Inflammatory macrophage (primary cell): ENCODE data around the gene UAP1L1.
A peak's percentile ranks its signal among the peaks of the same experiment; 100 is the strongest.

Experiments used
- DNase-seq, 2 donors: peaks; one replicate each; pipeline ENCODE4 v3.0.0-alpha.2; 2020 to 2022

Gene UAP1L1

DNA sequence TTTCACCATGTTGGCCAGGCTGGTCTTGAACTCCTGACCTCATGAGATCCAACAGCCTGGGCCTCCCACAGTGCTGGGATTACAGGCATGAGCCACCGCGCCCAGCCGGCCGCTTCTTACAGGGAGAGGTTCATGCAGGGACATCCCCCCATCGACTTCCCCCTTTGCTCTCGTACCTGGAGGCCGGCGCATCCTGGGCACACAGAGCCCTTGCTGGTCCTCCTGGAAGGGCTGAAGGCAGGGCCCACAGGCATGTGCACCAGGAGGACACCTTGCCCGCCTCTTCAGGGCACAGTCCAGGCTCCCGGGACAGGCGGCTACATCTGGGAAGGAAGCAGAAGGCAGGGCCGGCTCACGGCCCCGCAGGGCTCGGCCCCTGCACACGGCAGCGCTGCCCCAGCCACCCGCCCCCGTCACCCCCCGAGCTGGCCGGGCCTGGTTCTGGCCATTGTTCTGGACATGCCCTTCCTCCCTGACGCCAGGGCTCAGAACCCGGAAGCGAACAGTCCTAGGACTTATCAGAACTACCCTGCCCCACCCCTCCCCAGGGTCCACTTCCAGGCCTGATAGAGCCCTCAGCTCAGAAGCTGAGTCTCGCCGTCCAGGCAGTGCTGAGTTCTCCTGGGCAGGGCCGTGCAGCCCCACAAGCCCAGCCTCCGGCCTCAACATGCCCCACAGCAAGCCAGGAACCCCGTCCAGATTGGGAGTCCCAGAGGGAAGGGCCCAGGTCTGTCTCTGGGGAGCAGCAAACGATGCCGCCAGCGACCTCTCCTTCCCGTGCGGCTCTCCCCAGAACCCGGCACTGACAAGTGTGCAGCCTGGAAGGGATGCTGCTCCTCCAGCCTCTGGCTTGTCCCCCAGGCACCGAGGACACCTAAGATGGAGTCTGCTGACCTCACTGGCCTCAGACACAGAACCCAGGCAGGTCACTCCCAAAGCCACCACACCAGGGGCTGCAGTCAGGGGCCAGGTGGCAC is 34.3 kb upstream of the UAP1L1 start:
- DNase-seq, result no peak

- DNase-seq, result no peak
These were observed 33.3 kb upstream of the UAP1L1 start for GRCh38 chr9:137044037-137044436.

DNA sequence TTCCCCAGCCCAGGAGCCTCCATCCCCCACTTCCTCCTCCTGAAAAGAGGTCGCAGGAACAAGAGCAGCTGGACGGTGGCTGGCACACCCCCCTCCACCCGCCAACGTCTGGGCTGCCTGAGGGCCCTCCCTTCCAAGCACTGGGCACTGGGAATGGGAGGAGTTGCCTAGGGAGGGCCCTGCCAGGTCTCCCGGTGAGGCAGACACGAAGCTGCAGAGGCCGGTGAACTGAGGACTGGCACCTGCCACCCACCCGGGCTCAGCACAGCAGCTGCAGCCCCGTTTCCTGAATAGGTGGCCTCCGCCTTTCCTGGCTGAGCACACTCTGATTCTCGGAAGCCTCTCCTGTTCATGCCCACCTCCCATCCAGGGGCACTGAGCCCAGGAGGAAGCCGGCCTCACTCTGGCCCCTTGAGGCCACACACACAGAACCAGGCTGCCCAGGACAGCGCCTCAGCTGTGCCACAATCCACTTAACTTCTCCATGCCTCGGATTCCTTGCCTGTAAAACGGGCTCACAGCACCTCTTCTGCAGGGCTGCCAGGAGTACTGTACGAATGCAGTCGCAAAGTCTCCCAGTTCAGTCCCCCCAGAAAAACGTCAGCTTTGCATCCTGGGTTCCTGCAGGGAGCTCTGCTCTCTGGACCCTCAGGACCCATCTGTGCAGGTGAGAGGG is 32.7 kb upstream of the UAP1L1 start:
- DNase-seq, result no peak

GRCh38 chr9:137045294-137046087 is 31.8 kb upstream of the UAP1L1 start:
- DNase-seq, result no peak

GRCh38 chr9:137046088-137046787 is 31.1 kb upstream of the UAP1L1 start, which contains the start of gene NPDC1:
Gene NPDC1, minus strand, starts transcription at chr9:137046177. Its CDS starts 188 bp downstream, at chr9:137045989.
- DNase-seq, result peak; percentile 61 to 76

- no peak for DNase-seq
These were observed 28.4 kb upstream of the UAP1L1 start for GRCh38 chr9:137048655-137049543.

DNA sequence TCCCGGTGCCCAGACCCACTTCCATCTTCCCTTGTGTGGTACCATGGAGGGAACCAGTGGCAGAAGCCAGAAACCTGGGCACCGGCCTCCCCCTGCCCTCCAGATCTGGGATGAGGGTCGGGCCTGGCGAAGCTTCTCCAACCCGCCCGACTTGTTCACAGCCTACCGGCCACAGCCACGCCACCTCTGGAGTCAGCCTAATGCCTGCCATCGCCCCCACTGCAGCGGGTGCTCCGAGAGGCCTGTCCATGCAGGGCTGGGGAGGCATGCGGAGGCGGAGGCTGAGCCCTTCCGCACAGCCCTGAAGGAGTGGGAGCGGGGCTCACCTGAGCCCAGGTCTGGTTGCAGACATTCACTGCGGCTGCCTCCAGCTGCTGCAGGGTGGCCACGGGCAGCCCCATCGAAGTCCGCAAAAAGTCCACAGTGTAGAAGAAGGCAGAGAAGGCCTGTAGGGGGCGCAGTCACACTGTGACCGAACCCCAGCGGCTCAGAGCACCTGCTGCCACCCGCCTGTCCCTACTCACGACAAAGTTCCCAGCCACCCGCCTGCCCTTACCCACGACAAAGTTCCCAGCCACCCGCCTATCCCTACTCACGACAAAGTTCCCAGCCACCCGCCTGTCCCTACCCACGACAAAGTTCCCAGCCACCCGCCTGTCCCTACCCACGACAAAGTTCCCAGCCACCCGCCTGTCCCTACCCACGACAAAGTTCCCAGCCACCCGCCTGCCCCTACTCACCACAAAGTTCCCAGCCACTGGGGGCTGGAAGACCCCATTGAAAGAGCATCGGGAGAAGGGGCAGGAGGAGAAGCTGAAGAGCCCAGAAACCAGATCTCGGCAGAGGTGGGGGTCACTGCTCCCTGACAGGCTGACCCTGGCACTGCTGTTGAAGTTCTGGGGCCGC is 27.5 kb upstream of the UAP1L1 start:
- peak; percentile 35 to 53 for DNase-seq

DNA sequence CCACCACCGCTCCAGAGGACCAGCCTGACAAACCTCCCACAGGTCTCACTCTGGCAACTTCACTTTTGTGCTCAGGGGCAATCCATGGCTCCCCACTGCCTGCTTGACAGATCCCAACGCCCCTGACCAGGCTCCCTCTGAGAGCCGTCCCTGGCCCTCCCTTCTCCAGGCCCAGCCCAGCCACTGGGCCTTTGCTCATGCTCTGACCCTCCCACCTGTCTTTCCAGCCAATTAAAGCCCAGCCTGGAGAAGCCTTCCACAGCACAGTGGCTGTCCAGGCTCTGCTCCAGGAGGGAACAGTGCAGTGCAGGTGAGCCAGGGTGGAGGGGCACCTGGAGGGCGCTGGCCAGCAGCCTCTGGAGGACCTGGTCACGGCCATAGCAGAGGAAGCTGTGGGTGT is 26.7 kb upstream of the UAP1L1 start:
- DNase-seq, result no peak

- no peak for DNase-seq
These were observed 26.1 kb upstream of the UAP1L1 start for GRCh38 chr9:137051145-137051724.

DNA sequence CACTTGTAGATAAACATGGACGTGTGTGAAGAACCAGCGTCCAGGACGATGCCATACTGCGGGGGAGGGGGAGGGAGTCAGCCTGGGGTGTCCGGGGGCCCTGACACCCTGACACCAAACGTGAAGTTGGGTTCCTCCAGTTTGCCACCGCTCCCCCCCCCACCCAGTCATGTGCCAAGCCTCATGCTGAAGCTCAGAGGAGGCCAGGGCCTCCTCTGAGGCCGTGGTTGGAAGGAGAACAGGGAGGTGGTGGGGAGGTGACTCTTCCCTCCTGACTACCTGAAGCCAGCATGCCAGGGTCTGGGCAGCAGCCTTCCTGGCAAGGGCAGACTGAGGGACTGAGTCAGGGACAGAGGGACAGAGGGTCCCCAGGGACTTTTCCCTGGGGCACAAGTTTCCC is 25.0 kb upstream of the UAP1L1 start:
- DNase-seq, result no peak

GRCh38 chr9:137052998-137053943 is 24.0 kb upstream of the UAP1L1 start:
- no peak for DNase-seq

- DNase-seq, result no peak
These were observed 23.1 kb upstream of the UAP1L1 start, which contains the start of gene ENTPD2 for GRCh38 chr9:137053944-137054931. Gene ENTPD2, minus strand, starts transcription at chr9:137054061. Its CDS starts 64 bp downstream, at chr9:137053997.

DNA sequence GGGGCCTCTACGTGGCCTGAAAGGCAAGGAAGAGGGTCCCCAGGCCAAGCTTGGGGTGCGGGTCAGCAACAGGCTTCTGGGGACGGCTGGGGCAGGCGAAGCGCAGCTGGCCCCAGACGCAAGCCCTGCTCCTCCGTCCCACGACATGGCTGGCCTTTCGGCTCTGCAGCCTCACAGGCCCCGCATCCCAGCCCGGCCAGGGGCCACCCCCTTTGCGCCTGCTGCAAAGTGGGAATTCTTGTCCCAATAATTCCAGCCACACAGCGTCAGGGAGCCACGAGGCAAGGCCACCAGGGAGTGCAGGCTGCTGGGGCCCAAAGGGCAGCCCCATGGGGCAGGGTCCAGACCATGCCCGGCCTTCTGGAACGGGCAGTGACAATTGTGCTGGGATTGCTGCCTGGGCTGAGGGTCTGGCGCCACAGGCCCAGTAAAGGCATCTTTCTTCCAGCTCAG is 22.4 kb upstream of the UAP1L1 start:
- DNase-seq, result no peak

DNA sequence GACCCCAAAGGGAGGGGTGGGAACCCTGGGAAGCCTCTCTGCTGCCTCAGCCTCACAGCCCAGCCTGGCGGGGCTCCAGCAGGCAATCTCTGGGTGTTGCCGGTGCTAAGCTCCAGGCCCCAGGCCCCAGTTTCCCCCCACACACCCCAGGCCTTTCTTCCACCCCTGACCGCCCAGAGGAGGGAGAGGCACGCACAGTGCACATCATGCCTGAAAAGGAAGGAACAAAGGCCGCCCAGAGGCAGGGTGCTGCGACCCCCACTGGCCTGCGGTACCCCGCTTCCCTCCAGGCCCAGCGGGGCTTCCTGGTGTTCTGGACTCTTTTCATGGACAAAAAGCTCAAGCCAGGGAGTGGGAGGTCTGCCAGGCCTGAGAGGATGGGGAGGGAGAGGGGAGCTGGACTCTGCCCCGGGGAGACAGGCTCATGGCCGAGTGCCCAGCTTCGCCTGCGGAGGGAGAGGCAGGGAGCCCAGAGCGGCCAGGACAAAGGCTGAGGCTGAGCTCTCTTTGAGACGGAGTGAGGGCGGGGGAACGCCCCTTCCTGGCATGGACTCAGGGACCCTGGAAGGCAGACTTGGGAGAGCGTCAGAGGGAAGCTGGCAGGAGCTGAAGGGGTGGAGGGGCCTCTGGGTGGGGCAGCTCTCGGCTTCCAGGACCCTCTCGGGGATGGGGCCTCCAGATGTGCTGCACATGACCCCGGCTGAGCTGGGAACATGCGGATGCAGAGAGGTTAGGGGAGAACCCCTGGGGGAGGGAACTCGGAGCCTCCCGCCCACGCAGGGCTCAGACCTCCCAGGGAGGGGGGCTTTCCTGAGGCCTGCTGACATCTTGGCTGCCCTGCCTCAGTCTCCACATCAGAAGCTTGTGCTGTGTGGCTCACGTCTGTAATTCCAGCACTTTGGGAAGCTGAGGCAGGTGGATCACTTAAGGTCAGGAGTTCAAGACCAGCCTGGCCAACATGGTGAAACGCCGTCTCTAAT is 21.6 kb upstream of the UAP1L1 start:
- no peak for DNase-seq

- DNase-seq, result no peak
These were observed 20.4 kb upstream of the UAP1L1 start for GRCh38 chr9:137056739-137057415.
